ENCODE data around the gene TNFRSF18. TPM values are rescaled to one million over a fixed set of nuclear protein-coding genes. Genes with fewer than 3 reads are reported as not detected.

The TNFRSF18 gene
- total RNA-seq, 2 experiments from 2014 or later: not detected

DNA sequence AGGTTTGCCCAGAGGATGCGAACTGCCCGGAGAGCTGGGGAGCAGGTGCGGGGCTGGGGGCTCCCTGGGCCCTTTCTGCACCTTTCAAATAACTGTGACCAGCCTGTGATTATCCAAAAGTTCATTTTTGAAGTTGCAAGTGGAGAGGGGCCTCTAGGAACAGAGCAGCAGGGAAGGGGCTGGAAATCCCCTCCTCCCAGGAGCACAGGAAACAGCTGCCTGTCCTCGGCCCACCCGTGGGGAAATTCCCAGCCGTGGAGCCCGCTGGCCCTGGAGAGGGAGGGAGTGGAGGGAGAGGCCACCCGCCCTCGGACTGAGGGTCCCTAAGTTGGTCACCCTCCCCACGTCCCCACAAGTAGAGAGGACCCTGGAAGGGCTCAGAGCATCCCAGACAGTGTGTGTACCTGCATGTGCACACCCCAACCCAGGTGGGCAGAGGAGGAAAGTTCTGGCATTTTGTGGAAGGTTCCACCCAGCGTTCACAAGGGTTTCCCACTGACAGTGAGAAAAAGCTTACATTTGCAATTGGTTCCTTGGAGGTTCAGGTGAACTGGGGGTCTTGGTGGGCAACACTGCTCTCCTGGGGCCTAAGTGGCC is 8.8 kb upstream of the TNFRSF18 start:
- ChIA-PET CTCF (ENCODE audit: unreplicated experiment) (no interaction called here), POLR2A (no interaction called here)
- Histone ChIP-seq H2AFZ (ENCODE audit: low read length) (no peak overlapping the region), H3K4me1 (ENCODE audit: insufficient read depth, low read length, poor library complexity, severe bottlenecking) (no peaks in the 10 kb centered on the region), H3K4me2 (ENCODE audit: low read length) (no peak overlapping the region), H3K9me2 (ENCODE audit: insufficient read depth, low read length) (no peaks in the 10 kb centered on the region), H3K36me3 (ENCODE audit: insufficient read depth, low read length) (peaks cover 28% of the 10 kb centered on the region), H3K4me3 (ENCODE audit: low read depth, low read length, poor library complexity, severe bottlenecking) (no peak overlapping the region), H3K27ac (ENCODE audit: low read depth, low read length, poor library complexity, severe bottlenecking) (no peak overlapping the region), H4K20me1 (ENCODE audit: insufficient read depth, low read length) (no peaks in the 10 kb centered on the region), H3K79me2 (ENCODE audit: insufficient read depth, low read depth, low read length) (no peaks in the 10 kb centered on the region), H3K9me3 (ENCODE audit: low read length) (no peaks in the 10 kb centered on the region)
- intact Hi-C loops (cut with micrococcal nuclease; ENCODE audit: unreplicated experiment): no loop called here
- no peak for DNase-seq (ENCODE audit: low spot score)
- BruUV-seq (replicated peaks): no TSS peak
- TF ChIP-seq, protein P1, sequence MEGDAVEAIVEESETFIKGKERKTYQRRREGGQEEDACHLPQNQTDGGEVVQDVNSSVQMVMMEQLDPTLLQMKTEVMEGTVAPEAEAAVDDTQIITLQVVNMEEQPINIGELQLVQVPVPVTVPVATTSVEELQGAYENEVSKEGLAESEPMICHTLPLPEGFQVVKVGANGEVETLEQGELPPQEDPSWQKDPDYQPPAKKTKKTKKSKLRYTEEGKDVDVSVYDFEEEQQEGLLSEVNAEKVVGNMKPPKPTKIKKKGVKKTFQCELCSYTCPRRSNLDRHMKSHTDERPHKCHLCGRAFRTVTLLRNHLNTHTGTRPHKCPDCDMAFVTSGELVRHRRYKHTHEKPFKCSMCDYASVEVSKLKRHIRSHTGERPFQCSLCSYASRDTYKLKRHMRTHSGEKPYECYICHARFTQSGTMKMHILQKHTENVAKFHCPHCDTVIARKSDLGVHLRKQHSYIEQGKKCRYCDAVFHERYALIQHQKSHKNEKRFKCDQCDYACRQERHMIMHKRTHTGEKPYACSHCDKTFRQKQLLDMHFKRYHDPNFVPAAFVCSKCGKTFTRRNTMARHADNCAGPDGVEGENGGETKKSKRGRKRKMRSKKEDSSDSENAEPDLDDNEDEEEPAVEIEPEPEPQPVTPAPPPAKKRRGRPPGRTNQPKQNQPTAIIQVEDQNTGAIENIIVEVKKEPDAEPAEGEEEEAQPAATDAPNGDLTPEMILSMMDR (conservative IDR thresholded peaks at IDR 0.05; ENCODE audit: low read length): no peak
- no peak for TF ChIP-seq EZH2phosphoT487 (IDR thresholded peaks at IDR 0.05; ENCODE audit: borderline replicate concordance, low read depth, low read length)

DNA sequence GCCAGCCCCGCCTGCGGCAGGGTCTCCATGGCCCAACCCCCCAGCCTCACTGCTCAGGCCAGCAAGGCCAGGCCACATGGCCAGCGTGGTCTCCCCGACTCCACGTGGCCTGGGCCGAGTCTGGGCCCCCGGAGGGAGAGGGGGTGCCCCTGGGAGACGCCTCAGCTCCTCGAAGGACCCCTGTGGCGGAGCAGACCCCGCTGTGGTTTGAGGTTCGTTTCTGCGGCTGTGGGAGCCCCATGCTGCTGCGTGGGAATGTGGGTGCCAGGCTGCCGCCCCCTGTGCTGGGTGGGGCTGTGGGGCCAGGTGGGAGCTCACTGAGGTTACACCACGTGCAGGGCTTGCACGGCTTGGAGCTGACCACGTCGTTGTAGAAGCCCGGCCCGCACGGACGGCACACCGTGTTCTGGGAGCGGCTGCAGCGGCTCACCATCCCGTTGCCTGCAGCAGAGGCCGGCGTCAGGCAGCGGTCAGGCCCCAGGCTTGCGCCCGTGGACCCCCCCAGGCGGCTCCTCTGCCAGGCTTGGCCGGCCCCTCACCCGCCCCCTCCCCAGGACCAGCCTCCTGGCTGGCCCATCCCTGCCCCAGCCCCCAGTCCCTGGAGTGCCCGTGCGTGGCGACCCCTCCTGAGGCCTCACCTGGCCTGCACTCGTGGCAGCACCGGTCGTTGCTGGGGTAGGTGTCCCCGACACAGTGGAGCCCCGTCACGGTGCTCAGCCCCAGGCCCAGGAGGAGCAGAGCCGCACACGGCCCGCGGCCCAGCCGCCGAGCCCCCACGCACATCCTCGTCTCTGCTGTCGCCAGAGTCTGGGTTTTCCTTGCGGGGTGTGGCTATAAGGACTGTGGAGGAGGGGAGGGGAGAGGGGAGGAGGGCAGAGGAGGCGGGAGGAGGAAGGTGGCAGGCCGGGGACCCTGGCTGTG is 7.2 kb upstream of the TNFRSF18 start, which contains the start of gene TNFRSF4:
Gene TNFRSF4 (minus strand): TSS at position 809 of the 921 bp plus-strand sequence. CDS start 26 bp downstream, at position 783.
- no peaks in the 10 kb centered on the region for H3K9me3 ChIP-seq (ENCODE audit: low read length)
- H2AFZ ChIP-seq (ENCODE audit: low read length): no peak within 1 kb of the TSS
- TF ChIP-seq, protein P1 (conservative IDR thresholded peaks at IDR 0.05; ENCODE audit: low read length): no peak
- TF ChIP-seq EZH2phosphoT487 (IDR thresholded peaks at IDR 0.05; ENCODE audit: borderline replicate concordance, low read depth, low read length): no peak
- no peaks in the 10 kb centered on the region for H3K79me2 ChIP-seq (ENCODE audit: insufficient read depth, low read depth, low read length)
- H3K36me3 ChIP-seq (ENCODE audit: insufficient read depth, low read length): peaks cover 23% of the 10 kb centered on the region
- BruUV-seq (replicated peaks): no TSS peak
- no peaks in the 10 kb centered on the region for H3K9me2 ChIP-seq (ENCODE audit: insufficient read depth, low read length)
- H3K27ac ChIP-seq (ENCODE audit: low read depth, low read length, poor library complexity, severe bottlenecking): no peak within 1 kb of the TSS
- no peak within 1 kb of the TSS for H3K4me3 ChIP-seq (ENCODE audit: low read depth, low read length, poor library complexity, severe bottlenecking)
- H3K4me2 ChIP-seq (ENCODE audit: low read length): no peak within 1 kb of the TSS
- H4K20me1 ChIP-seq (ENCODE audit: insufficient read depth, low read length): no peaks in the 10 kb centered on the region
- POLR2A ChIA-PET: no interaction called here
- DNase-seq (ENCODE audit: low spot score): no peak
- intact Hi-C loops (cut with micrococcal nuclease; ENCODE audit: unreplicated experiment): loop anchor here (2.0 kb wide), 1 partner anchor 91 kb away; no protein-coding TSS in a partner anchor
- CTCF ChIA-PET (ENCODE audit: unreplicated experiment): no interaction called here
- H3K4me1 ChIP-seq (ENCODE audit: insufficient read depth, low read length, poor library complexity, severe bottlenecking): no peaks in the 10 kb centered on the region

Measured in OCI-LY7 (cell line).